Testis (tissue), 3 donors: ENCODE data around the gene LEP. TPM values are rescaled to one million over a fixed set of nuclear protein-coding genes. Genes with fewer than 3 reads are reported as not detected.

Experiments
- DNase-seq: peaks from one replicate; pipeline ENCODE4 v3.0.0-alpha.2; 2019
- H3K27ac ChIP-seq, 2 donors: fragments of 200-600 bp; sonication (generic); one replicate each; pipeline ENCODE4 v1.5.1; 2019
- H3K27me3 ChIP-seq: fragments of 200-600 bp; sonication (generic); one replicate; pipeline ENCODE4 v1.5.1; 2019
- H3K36me3 ChIP-seq: fragments of 200-600 bp; sonication (generic); one replicate; pipeline ENCODE4 v1.5.1; 2017; ENCODE audit warnings: low read depth; ENCODE audit errors: missing control alignments
- H3K4me1 ChIP-seq: fragments of 200-600 bp; sonication (generic); one replicate; pipeline ENCODE4 v1.5.1; 2019
- H3K4me3 ChIP-seq, 2 donors: fragments of 200-600 bp; sonication (generic); one replicate each; pipeline ENCODE4 v1.5.1; 2017 to 2019
- H3K9me3 ChIP-seq: fragments of 200-600 bp; sonication (generic); one replicate; pipeline ENCODE4 v1.5.1; 2017
- CTCF ChIP-seq, 3 experiments: fragments of 450-650 bp in 2 of 3; fragments of 200-600 bp in 1 of 3; sonication (generic) in 1 of 3; IDR thresholded peaks; one replicate each; pipeline ENCODE4 v1.5.1; 2016 to 2019; ENCODE audit warnings: antibody characterized with exemption in 3 of 3, mild to moderate bottlenecking in 2 of 3, moderate library complexity in 1 of 3
- POLR2A ChIP-seq: fragments of 450-650 bp; IDR thresholded peaks from one replicate; pipeline ENCODE4 v1.6.1; 2017; ENCODE audit warnings: antibody characterized with exemption, mild to moderate bottlenecking, moderate library complexity
- WGBS, 2 donors: methylation state at CpG; one replicate each; pipeline ENCODE4 v1.1.5; 2018; 5-methylcytosine and 5-hydroxymethylcytosine counted together
- intact Hi-C: fragments of 100-400 bp; cut with DNase I; formaldehyde crosslinking; loops from one replicate; pipeline ENCODE4 v1.15.1; 2023; ENCODE audit warnings: low total_unique reads
- polyA plus RNA-seq: library from polyadenylated mRNA; stranded (reverse); fragments of 350-450 nt; fragmentation: Illumina TruSeq; extraction: RNeasy Lipid Tissue Mini Kit (QIAGEN cat#74804); gene quantifications from one replicate; pipeline ENCODE4 v1.2.3, GENCODE V29; 2014; ENCODE audit warnings: low read depth, low replicate concordance; ENCODE audit not compliant: insufficient read depth
- total RNA-seq, 2 donors: library from RNA; depleted of rRNA; stranded (reverse); fragments of >200 nt; gene quantifications; one replicate each; pipeline ENCODE4 v1.2.3, GENCODE V29; 2016

LEP gene
- total and polyA plus RNA-seq, 3 donors from 2014 or later: 0.31 to 0.55 (median 0.46) TPM

- Histone ChIP-seq H3K4me1 (peaks cover 6% of the 10 kb centered on the region), H3K4me3 (no peak overlapping the region), H3K9me3 (no peaks in the 10 kb centered on the region), H3K36me3 (no peaks in the 10 kb centered on the region), H3K27ac (no peak overlapping the region), H3K27me3 (no peaks in the 10 kb centered on the region)
- no peak for DNase-seq
- intact Hi-C loops: no loop called here
- TF ChIP-seq CTCF (IDR thresholded peaks at IDR 0.05): no peak
- TF ChIP-seq POLR2A: no peak
- 59 to 68% methylated on average over 7 of the region's 7 CpGs for WGBS, 2 donors
Observed at GRCh38 chr7:128299109-128299607, 58.1 kb downstream of the LEP start.

- no peak for DNase-seq
- Histone ChIP-seq H3K4me3 (no peak overlapping the region), H3K27ac (no peak overlapping the region), H3K9me3 (no peaks in the 10 kb centered on the region), H3K4me1 (peaks cover 6% of the 10 kb centered on the region), H3K36me3 (no peaks in the 10 kb centered on the region), H3K27me3 (no peaks in the 10 kb centered on the region)
- WGBS, 2 donors: 44 to 51% methylated on average over 10 of the region's 10 CpGs
- TF ChIP-seq CTCF (IDR thresholded peaks at IDR 0.05) (no peak), POLR2A (no peak)
- intact Hi-C loops: no loop called here
Observed at GRCh38 chr7:128302139-128302538, 61.1 kb downstream of the LEP start.

- intact Hi-C loops: no loop called here
Observed at GRCh38 chr7:128303133-128303532, 62.1 kb downstream of the LEP start.

GRCh38 chr7:128303643-128304042 is 62.6 kb downstream of the LEP start:
- Histone ChIP-seq H3K27ac (no peak overlapping the region), H3K4me1 (peaks cover 6% of the 10 kb centered on the region), H3K36me3 (no peaks in the 10 kb centered on the region), H3K4me3 (no peak overlapping the region), H3K9me3 (no peaks in the 10 kb centered on the region), H3K27me3 (no peaks in the 10 kb centered on the region)
- intact Hi-C loops: no loop called here
- no peak for DNase-seq
- 90 to 93% methylated on average over 5 of the region's 5 CpGs for WGBS, 2 donors
- TF ChIP-seq POLR2A: no peak
- TF ChIP-seq CTCF (IDR thresholded peaks at IDR 0.05): no peak

More at GRCh38 chr7:128303133-128303532, 62.1 kb downstream of the LEP start:
- 83 to 100% methylated on average over 2 of the region's 2 CpGs for WGBS, 2 donors
- H3K4me1 ChIP-seq: peaks cover 6% of the 10 kb centered on the region
- no peak overlapping the region for H3K27ac ChIP-seq
- TF ChIP-seq CTCF (IDR thresholded peaks at IDR 0.05): no peak
- no peak for TF ChIP-seq POLR2A
- DNase-seq: no peak
- no peaks in the 10 kb centered on the region for H3K36me3 ChIP-seq
- H3K27me3 ChIP-seq: no peaks in the 10 kb centered on the region
- no peaks in the 10 kb centered on the region for H3K9me3 ChIP-seq
- no peak overlapping the region for H3K4me3 ChIP-seq

- no peak overlapping the region for H3K27ac ChIP-seq
- no peak for DNase-seq
- TF ChIP-seq CTCF (IDR thresholded peaks at IDR 0.05) (no peak), POLR2A (no peak)
- H3K4me3 ChIP-seq: no peak overlapping the region
- intact Hi-C loops: no loop called here
- no peaks in the 10 kb centered on the region for H3K36me3 ChIP-seq
- WGBS, 2 donors: 88 to 95% methylated on average over 1 of the region's 1 CpG
- peaks cover under 1% of the 10 kb centered on the region for H3K4me1 ChIP-seq
- no peaks in the 10 kb centered on the region for H3K9me3 ChIP-seq
- no peaks in the 10 kb centered on the region for H3K27me3 ChIP-seq
Observed at GRCh38 chr7:128304212-128304611, 63.1 kb downstream of the LEP start.
